Measurements from ENCODE around the gene DAZ2. TPM values are rescaled to one million over a fixed set of nuclear protein-coding genes. Genes with fewer than 3 reads are reported as not detected.
"Not testable (repeated sequence)": the region's sequence is repeated elsewhere in the genome, so short reads cannot be mapped to it uniquely, and the experiment has no call there.

The DAZ2 gene
- total RNA-seq: not detected in 2 replicates
- not detected for polyA plus RNA-seq (2012)

- DNase-seq (ENCODE audit: low read depth): not testable (repeated sequence)
Observed at GRCh38 chrY:23219233-23219632, at the start of gene DAZ2. TSS of gene DAZ2 (plus strand) at chrY:23219533. CDS start at chrY:23219741, 208 bp downstream.

- DNase-seq (ENCODE audit: low read depth): not testable (repeated sequence)
Observed at GRCh38 chrY:23198908-23199307, 20.4 kb upstream of the DAZ2 start, which contains the start of gene DAZ1. TSS of gene DAZ1 (minus strand) at chrY:23199008. CDS start at chrY:23198800, 208 bp downstream.

GRCh38 chrY:23207455-23207854 is 11.9 kb upstream of the DAZ2 start:
- not testable (repeated sequence) for DNase-seq (ENCODE audit: low read depth)

- DNase-seq (ENCODE audit: low read depth): not testable (repeated sequence)
Observed at GRCh38 chrY:23209802-23210495, 9.4 kb upstream of the DAZ2 start.

GRCh38 chrY:23210681-23211080 is 8.7 kb upstream of the DAZ2 start:
- DNase-seq (ENCODE audit: low read depth): not testable (repeated sequence)

Other genes starting within 250 kb of the DAZ2 start
- not detected in 2 replicates for gene BPY2, start 235.3 kb upstream of the DAZ2 start, total RNA-seq
- gene DAZ1, start 20.5 kb upstream of the DAZ2 start, total RNA-seq: not detected in 2 replicates

Measured in myocyte (in vitro differentiated cells).